Fibroblast of the aortic adventitia (primary cell): ENCODE measurements around the gene SPATA2. TPM values are rescaled to one million over a fixed set of nuclear protein-coding genes. Genes with fewer than 3 reads are reported as not detected.

Experiments
- DNase-seq: peaks from one replicate; pipeline ENCODE4 v3.0.0-alpha.2; 2010; ENCODE audit warnings: low read depth
- H3K4me3 ChIP-seq: 2 replicates; pipeline ENCODE4 v1.5.1; 2011; ENCODE audit warnings: low read depth, mild to moderate bottlenecking, control low read depth, low read length, moderate library complexity
- total RNA-seq: library from RNA; depleted of rRNA; stranded (reverse); fragments of >200 nt; gene quantifications from 2 replicates; pipeline ENCODE4 v1.2.3, GENCODE V29; 2012; ENCODE audit warnings: low replicate concordance
- TF ChIP-seq, protein P1 (sequence below): IDR thresholded peaks from 2 replicates; pipeline ENCODE4 v1.5.1; 2011; ENCODE audit warnings: mild to moderate bottlenecking, low read length, control low read depth, inconsistent platforms; ENCODE audit not compliant: insufficient read depth

The SPATA2 gene
- total RNA-seq, 1 donor = 3.4 TPM

DNA sequence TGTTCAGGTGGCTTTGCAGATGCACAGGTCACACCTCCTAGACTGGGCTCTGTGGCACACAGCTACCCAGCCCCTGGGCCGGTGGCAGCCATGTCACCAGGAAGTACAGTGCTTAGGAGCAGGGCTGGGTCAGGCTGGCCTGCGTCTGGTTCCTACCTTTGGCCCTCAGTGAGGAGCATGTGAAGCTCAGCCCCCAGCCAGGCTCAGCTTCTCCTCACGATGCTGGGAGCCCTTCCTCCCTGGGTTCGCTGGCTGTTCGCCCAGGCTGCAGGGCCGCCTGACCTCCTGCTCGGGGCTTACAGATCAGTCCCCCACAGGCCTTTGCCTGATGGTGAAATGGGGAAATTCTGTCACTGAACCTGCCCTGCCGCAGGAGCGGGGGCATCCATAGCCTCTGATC lies 23.1 kb downstream of the SPATA2 start:
- no peak for DNase-seq
- no peak overlapping the region for H3K4me3 ChIP-seq
- TF ChIP-seq, protein P1, sequence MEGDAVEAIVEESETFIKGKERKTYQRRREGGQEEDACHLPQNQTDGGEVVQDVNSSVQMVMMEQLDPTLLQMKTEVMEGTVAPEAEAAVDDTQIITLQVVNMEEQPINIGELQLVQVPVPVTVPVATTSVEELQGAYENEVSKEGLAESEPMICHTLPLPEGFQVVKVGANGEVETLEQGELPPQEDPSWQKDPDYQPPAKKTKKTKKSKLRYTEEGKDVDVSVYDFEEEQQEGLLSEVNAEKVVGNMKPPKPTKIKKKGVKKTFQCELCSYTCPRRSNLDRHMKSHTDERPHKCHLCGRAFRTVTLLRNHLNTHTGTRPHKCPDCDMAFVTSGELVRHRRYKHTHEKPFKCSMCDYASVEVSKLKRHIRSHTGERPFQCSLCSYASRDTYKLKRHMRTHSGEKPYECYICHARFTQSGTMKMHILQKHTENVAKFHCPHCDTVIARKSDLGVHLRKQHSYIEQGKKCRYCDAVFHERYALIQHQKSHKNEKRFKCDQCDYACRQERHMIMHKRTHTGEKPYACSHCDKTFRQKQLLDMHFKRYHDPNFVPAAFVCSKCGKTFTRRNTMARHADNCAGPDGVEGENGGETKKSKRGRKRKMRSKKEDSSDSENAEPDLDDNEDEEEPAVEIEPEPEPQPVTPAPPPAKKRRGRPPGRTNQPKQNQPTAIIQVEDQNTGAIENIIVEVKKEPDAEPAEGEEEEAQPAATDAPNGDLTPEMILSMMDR = no peak

DNA sequence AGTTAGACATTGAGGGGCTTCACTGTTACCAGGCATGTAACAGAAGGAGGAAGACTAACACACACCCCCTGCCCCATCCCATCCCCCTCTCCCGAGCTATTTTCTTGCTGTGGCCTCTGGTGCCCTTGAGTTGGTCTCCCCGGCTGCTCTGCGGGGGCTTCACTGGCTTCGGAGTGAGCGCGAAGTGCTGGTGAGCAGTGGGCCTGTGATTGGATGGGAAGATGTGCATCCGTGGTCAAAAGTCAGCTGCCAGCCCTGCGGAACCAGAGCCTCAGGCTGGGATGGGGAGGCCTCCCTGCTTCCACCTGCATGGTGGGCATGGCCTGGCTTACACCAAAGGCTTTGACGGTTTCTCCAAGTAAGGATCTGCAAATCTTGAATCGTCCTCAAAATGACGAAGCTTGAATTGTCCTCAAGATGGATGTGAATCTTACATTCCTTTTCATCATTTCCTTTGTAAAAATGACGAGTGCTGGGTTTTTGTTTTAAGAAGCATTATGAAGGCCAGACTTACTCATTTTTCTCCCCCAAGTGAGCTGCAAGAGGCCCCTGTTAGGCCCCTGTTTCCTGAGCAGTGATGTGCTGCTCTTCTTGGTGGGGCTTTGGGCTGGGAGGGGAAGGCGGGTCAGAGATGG lies 23.7 kb downstream of the SPATA2 start:
- no peak overlapping the region for H3K4me3 ChIP-seq
- TF ChIP-seq, protein P1 = no peak
- DNase-seq = no peak

DNA sequence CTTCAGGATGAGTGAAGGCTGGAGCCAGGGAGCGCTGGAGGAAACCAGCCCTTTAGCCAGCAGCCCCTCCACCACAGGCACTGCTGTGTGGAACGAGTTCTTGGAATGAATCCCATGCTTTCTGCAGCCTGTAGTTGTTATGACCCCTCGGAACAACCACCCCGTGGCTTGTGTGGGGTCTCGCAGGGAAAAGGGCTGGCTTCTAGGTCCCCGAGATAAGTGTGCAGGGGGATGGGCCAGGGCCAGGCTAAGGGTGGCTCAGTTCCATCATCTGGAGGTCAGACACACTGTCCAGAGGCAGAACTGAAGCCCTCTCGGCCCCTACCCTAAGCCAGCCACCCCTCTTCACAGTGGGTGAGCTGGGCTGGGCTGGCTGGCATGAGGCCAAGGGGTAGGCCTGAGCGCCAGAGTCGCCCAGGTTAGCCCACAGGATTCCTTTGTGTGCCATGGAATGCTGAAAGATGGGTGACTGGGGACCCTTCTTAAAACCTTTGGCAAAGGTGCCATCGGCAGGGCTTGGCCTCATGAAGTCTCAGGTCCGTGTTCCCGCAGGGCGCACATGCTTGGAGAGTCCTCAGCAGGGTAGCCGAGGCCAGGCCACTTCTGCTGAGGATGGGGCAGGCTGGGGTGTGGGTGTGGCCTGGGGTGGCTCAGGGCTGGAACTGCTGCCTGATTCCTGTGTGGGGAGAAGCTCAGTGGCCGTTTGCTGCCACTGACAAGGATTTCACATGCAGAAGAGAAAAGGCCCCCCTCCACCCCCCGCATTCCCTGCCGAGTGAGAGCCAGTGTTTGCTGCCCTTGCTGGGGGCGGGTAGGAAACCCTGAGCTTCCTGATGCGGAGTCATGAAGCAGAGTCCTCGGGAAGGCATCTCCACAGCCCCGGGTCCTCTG lies 24.6 kb downstream of the SPATA2 start:
- TF ChIP-seq, protein P1 = no peak
- no peak overlapping the region for H3K4me3 ChIP-seq
- DNase-seq = no peak

DNA sequence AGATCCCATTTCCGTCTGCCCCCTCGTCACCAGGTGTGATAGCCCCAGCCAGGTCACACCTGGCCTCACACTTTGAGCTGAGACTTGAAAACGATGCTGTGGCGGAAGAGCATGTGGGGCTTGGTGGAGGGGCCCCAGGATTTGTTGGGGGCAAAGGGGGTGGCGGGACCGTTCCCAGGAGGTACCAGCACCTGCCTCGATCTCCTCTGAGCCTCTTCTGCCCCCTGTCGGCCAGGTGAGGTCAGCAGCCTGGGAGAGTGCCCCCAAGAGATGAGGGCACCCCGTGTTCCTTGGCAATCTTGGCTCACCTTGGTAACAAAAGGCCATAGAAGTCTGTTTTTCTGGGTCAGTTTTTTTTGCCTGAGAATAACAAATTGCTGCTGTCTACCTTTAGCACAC lies 25.4 kb downstream of the SPATA2 start:
- TF ChIP-seq, protein P1 = peak; percentile 20
- no peak for DNase-seq
- H3K4me3 ChIP-seq = no peak overlapping the region

DNA sequence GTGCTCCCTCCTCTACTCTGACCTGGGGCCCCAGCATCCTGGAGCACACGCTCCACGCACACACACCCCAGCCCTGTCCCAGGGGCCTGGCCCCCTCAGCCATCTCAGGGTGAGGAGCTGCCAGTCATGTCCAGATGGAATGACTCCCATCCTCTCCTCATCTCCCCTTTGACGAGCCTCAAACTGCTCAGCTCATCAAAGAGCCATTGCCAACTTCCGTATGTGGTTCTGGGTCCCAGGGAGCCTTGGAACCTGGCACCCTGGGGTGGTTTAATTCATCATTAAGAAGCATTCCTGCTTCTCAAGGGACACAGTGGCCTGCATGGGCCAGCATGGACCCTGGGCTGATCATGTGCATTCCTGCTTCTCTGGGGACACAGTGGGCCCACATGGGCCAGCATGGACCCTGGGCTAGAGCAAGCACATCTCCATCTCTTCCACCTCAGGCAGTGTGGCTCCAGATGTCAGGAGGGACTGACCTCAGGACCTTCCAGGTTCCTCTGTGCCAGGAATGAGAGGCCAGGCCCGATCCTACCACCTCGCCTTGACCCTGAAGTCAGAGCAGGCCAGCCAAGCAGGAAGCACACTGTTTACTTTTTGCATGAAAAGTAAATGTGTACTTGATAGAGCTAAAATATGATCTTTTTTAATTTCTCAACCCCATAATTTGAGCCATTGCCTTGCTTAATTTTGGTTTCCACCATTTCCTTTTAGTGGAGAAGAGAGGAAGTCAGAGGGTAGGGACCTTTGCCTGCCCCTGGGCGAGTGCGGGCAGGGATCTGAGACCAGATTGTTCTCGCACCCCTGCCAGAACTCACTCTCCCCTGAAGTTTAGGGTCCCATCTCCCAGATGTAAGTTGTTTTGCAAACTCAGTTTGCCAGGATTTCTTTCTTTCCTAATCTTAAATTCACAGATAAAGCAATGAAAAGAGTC lies 26.1 kb downstream of the SPATA2 start:
- DNase-seq = no peak
- no peak overlapping the region for H3K4me3 ChIP-seq
- TF ChIP-seq, protein P1 = no peak

DNA sequence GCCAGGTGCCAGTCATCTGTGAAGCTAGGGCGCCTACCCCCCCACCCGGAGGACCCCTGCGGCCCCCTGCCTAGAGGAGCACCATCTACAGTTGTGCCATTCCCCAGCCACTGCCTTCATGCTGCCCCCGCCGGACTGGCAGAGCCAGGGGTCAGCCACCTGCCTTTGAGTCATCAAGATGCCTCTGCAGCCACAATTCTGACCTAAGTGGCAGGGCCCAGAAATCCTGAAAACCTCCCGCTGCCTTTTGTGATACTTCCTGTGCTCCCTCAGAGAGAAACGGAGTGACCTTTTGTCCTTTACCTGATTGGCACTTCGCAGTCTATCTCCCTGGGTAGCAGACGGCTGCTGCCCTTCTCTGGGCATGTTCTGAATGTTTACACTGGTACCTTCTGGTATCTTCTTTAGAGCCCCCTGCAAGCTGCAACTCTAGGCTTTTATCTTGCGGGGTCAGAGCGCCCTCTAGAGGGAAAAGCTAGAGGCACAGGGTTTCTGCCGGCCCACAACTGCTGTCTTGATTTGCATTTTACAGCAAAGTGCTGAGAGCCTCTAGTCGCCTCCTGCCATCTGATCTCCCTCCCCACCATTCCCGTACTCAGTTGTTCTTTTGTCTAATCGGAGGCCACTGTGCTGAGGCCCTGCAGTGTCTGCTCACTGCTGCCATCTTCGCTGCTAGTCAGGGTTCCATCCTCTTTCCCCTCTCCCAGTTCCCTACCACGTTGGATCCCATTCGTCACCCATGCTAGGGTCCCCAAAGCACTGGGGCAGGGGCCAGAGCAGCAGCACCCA lies 26.9 kb downstream of the SPATA2 start:
- DNase-seq = peak; percentile 63
- H3K4me3 ChIP-seq = no peak overlapping the region
- TF ChIP-seq, protein P1 = peak; percentile 84
